Measurements from ENCODE around the gene S100A7. TPM values are rescaled to one million over a fixed set of nuclear protein-coding genes. Genes with fewer than 3 reads are reported as not detected.

S100A7 gene
- total and polyA plus RNA-seq, 2 of the 4 experiments (the other 2 are of a cell fraction) = not detected

GRCh38 chr1:153470707-153471106 lies 10.3 kb upstream of the S100A7 start:
- H2BK20ac ChIP-seq (ENCODE audit: low read depth, low read length) = no peak overlapping the region
- no peak overlapping the region for H3K14ac ChIP-seq (replicated peaks; ENCODE audit: low read depth, low read length)
- H4K91ac ChIP-seq (ENCODE audit: insufficient read depth, low read depth, low read length) = no peak overlapping the region
- dilution Hi-C loops (cut with HindIII; ENCODE audit: low sequenced_read_pairs, unreplicated experiment) = no loop called here
- ATAC-seq (ENCODE audit: low read depth) = no peak
- H3K9me1 ChIP-seq (ENCODE audit: insufficient read depth, low read length) = no peaks in the 10 kb centered on the region
- H3K27me3 ChIP-seq (ENCODE audit: control insufficient read depth, insufficient read depth, low read length) = peaks cover 1% of the 10 kb centered on the region
- no peak overlapping the region for H3K9ac ChIP-seq (ENCODE audit: low read depth, low read length)
- H3K56ac ChIP-seq (ENCODE audit: extremely low read depth, insufficient read depth, low read length) = no peak overlapping the region
- no peak overlapping the region for H2BK15ac ChIP-seq (ENCODE audit: low read depth, low read length)
- no peak overlapping the region for H2AFZ ChIP-seq (replicated peaks; ENCODE audit: low read length, poor library complexity)
- no peak overlapping the region for H4K8ac ChIP-seq (ENCODE audit: low read depth in 2 of 2, low read length in 2 of 2)
- H3K27ac ChIP-seq (ENCODE audit: insufficient read depth, low read length) = no peak overlapping the region
- H3K79me1 ChIP-seq (ENCODE audit: low read depth in 1 of 2, low read length in 2 of 2) = no peaks in the 10 kb centered on the region
- no TSS peak for BruUV-seq (replicated peaks)
- H3K23ac ChIP-seq (ENCODE audit: low read depth, low read length) = no peak overlapping the region
- TF ChIP-seq RFX5 (IDR thresholded peaks at IDR 0.05; ENCODE audit: low read depth, low read length) = no peak
- TF ChIP-seq CHD1 (IDR thresholded peaks at IDR 0.05; ENCODE audit: low read depth, low read length) = no peak
- no peak for TF ChIP-seq POLR2A (IDR thresholded peaks at IDR 0.05; ENCODE audit: low read depth, low read length)
- TF ChIP-seq CTCF (conservative IDR thresholded peaks at IDR 0.05; ENCODE audit: low read depth, low read length) = no peak
- no peak for TF ChIP-seq MXI1 (IDR thresholded peaks at IDR 0.05; ENCODE audit: borderline replicate concordance, low read depth, low read length)
- TF ChIP-seq BHLHE40 (IDR thresholded peaks at IDR 0.05; ENCODE audit: low read depth, low read length) = no peak
- no peak for TF ChIP-seq CEBPB (IDR thresholded peaks at IDR 0.05; ENCODE audit: low read depth, low read length)
- no peak for TF ChIP-seq NFE2L2 (IDR thresholded peaks at IDR 0.05; ENCODE audit: low read depth, low read length)
- TF ChIP-seq SMC3 (IDR thresholded peaks at IDR 0.05; ENCODE audit: low read depth, low read length) = no peak
- no peak for TF ChIP-seq MAZ (IDR thresholded peaks at IDR 0.05; ENCODE audit: borderline replicate concordance, low read depth, low read length)
- no peak for TF ChIP-seq RCOR1 (IDR thresholded peaks at IDR 0.05; ENCODE audit: insufficient replicate concordance, low read length)
- no peak for TF ChIP-seq FOS (IDR thresholded peaks at IDR 0.05; ENCODE audit: low read depth, low read length)
- TF ChIP-seq, protein P1, sequence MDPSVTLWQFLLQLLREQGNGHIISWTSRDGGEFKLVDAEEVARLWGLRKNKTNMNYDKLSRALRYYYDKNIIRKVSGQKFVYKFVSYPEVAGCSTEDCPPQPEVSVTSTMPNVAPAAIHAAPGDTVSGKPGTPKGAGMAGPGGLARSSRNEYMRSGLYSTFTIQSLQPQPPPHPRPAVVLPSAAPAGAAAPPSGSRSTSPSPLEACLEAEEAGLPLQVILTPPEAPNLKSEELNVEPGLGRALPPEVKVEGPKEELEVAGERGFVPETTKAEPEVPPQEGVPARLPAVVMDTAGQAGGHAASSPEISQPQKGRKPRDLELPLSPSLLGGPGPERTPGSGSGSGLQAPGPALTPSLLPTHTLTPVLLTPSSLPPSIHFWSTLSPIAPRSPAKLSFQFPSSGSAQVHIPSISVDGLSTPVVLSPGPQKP (IDR thresholded peaks at IDR 0.05; ENCODE audit: borderline replicate concordance, low read depth, low read length) = no peak
- TF ChIP-seq RAD21 (IDR thresholded peaks at IDR 0.05; ENCODE audit: low read length) = no peak
- no peak for TF ChIP-seq USF2 (IDR thresholded peaks at IDR 0.05; ENCODE audit: low read depth, low read length)
- TF ChIP-seq MAFK (IDR thresholded peaks at IDR 0.05; ENCODE audit: low read depth, low read length) = no peak
- H3K9me3 ChIP-seq (ENCODE audit: control insufficient read depth, insufficient read depth, low read length) = peaks cover 1% of the 10 kb centered on the region; the same call in 1 of the 2 replicates
- no peak overlapping the region for H2AK5ac ChIP-seq (ENCODE audit: low read depth, low read length)
- no peak for DNase-seq
- H3K4me1 ChIP-seq (ENCODE audit: control insufficient read depth, insufficient read depth, low read length) = no peaks in the 10 kb centered on the region
- in situ Hi-C loops (cut with MboI; ENCODE audit: low sequenced_read_pairs) = no loop called here
- CTCF ChIA-PET = no interaction called here
- H4K5ac ChIP-seq (ENCODE audit: low read depth, low read length) = no peak overlapping the region
- H2BK5ac ChIP-seq (ENCODE audit: low read depth, low read length, poor library complexity, severe bottlenecking) = no peak overlapping the region
- no peak overlapping the region for H3K4me2 ChIP-seq (ENCODE audit: low read depth, low read length)
- POLR2A ChIA-PET (ENCODE audit: unreplicated experiment) = no interaction called here
- H3K18ac ChIP-seq (ENCODE audit: low read depth, low read length) = no peak overlapping the region
- no peaks in the 10 kb centered on the region for H4K20me1 ChIP-seq (ENCODE audit: insufficient read depth, low read length)
- no peak overlapping the region for H2BK120ac ChIP-seq (ENCODE audit: low read depth, low read length)
- H3K36me3 ChIP-seq (ENCODE audit: control insufficient read depth, insufficient read depth, low read length) = no peaks in the 10 kb centered on the region
- H2AK9ac ChIP-seq (replicated peaks; ENCODE audit: low read depth, low read length, poor library complexity) = no peak overlapping the region
- no peak overlapping the region for H3K4ac ChIP-seq (ENCODE audit: low read depth, low read length)
- intact Hi-C loops (cut with micrococcal nuclease) = no loop called here
- H3K4me3 ChIP-seq (ENCODE audit: insufficient read depth, low read depth, low read length) = no peak overlapping the region

All from IMR-90 (cell line).